GM18867 (cell line): ENCODE measurements around the gene LAD1.

ENCODE experiments used
- ATAC-seq: cut with Tn5 transposase; IDR thresholded peaks from one replicate; pipeline ENCODE4 v1.9.1; 2021; ENCODE audit warnings: mild to moderate bottlenecking, moderate library complexity; ENCODE audit not compliant: unreplicated experiment

Gene LAD1, protein sequence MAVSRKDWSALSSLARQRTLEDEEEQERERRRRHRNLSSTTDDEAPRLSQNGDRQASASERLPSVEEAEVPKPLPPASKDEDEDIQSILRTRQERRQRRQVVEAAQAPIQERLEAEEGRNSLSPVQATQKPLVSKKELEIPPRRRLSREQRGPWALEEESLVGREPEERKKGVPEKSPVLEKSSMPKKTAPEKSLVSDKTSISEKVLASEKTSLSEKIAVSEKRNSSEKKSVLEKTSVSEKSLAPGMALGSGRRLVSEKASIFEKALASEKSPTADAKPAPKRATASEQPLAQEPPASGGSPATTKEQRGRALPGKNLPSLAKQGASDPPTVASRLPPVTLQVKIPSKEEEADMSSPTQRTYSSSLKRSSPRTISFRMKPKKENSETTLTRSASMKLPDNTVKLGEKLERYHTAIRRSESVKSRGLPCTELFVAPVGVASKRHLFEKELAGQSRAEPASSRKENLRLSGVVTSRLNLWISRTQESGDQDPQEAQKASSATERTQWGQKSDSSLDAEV

DNA sequence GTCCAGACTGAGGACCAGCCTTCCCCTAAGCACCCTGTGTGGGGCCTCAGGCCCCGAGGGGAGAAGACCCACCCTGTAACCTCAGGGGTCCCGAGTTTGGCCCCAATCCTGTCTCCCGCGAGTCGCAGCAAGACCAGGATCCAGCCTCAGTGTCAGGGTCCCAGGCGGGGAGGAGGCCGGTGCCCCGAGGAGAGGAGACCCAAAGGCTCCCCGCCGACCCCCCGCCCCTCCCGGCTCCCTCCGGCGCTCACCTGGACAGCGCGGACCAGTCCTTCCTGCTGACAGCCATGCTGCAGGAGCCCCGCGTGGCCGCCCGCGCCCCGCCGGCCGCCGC is at the start of gene LAD1:
Gene LAD1, minus strand, starts transcription at position 307 of the 334 bp plus-strand sequence. Its CDS starts 18 bp downstream, at position 289.
- no peak for ATAC-seq

DNA sequence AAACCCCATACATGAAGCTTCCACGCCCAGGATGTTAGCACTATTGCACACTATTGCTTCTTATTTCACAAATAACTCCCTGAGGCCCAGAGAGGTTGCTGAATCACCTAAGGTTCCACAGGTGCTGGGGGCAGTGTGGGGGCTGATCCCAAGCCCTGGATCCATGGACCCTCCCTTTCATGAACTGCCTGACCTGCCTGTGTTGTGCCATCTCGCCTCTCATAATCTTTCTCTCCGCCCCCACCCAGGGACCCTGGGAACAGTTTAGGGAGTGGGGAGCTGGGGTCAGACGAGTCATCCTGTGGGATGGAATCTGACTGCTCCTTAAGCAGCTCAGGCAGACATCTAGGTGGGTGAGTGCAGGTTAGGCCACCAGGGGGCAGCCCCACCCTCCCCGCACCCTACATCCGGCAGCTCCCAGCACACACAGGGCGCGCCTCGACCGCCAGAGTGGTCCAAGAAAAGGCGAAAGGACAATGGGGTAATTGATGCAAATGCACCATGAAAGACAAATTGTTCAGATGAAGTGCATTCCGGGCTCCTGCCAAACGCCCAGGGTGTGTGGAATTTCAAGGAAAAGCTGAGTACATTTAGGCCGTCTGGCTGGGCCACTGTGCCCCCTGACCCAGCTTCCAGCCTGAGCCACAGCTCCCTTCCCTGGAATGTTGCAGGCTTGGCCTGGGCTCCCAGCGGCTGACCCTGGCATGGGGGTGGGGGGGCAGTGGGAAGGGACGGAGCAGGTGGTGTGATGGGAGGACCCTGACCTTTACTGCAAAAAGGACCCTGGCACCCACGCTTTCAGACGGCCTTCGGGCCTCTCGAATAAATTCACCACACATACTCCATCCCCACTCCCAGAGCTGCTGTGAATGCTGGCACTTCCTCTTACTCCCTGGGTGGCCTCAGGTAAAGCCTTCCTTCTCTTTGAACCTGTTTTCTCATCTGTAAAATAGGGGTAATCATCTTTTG is 49.1 kb upstream of the LAD1 start:
- peak; percentile 72 for ATAC-seq

DNA sequence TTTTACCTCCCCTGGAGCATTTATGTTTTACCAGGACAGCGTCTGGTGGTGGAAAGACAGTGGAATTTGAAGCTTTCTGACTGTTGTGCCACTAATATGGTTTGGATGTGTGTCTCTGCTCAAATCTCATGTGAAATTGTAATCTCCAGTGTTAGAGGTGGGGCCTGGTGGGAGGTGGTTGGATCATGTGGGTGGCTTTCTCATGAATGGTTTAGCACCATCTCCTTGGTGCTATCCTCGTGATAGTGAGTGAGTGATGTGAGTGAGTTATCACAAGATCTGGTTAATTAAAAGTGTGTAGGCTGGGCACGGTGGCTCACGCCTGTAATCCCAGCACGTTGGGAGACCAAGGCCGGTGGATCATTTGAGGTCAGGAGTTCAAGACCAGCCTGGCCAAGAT is 46.2 kb upstream of the LAD1 start:
- ATAC-seq: no peak

DNA sequence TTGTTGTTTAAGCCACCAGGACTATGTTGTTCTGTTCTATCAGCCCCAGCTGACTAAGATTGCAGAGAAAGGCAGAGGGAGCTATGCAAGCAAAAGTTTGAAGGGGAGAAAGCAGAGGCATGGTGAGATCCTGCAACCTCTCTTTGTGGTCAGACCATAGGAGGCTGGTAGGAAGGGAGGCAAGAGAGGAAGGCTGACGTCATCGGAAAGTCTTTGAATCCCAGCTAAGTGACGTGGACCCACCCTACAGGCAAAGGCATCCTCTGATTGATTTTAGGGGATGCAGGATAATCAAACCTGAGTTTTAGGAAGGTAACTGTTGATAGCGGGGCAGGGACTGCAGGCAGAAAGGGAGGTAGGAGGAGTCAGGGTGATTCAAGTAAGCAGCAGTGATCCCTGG is 45.7 kb upstream of the LAD1 start:
- ATAC-seq: no peak

DNA sequence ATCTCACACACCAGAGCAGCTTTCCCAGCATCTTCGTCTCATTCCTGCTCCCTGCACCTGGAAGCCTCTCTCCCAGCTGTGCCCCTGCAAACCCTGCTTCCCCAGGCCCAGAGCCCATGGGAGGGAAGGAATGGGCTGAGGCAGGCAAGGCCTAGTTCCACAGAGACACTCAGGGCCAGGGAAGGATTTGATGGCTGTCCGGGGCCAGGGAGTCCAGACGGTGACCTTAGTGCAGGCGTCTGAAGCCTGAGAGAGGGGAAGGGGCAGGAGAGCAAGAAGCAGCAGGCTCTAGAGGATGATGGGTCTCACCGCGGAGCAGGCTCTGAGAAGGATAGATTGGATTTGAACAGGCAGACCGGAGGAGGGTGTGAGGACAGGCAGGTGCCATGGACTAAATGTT is 44.6 kb upstream of the LAD1 start:
- ATAC-seq: no peak

DNA sequence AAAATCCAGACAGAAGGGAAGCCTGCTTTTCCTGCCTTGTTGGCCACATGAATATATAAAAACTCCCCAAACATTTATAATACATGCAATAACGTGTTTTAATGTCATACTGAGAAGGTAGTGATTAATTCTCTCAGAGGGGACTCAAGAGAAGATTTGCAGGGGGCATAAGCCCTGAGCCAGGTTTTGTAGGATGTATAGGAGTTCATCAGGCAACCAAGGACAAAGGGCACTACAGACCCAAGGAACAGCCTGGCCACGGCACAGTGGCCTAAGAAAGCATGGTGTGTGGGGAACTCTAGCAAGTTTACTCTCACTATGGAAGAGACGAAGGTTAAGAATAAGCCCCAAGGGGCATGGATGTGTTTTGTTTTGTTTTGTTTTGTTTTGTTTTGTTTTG is 37.8 kb upstream of the LAD1 start:
- ATAC-seq: no peak

DNA sequence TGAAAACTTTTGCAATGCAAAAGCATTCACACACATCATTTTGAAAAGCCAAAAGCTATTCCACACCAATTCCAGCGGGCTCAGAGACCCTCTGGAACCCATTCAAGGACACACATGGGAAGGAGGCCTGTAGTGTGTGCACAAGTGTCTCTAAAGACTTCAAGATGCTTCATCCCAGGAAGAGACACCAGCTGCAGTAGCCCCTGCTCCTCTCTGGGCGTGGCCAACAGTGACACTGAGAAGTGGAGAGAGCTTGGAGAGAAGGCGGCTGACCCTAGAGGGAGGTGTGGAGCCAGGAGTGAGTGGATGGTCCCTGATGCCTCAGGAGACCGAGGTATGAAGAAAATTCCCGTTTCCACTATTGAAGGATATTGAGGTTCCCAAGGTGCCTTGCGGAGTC is 37.3 kb upstream of the LAD1 start:
- no peak for ATAC-seq

DNA sequence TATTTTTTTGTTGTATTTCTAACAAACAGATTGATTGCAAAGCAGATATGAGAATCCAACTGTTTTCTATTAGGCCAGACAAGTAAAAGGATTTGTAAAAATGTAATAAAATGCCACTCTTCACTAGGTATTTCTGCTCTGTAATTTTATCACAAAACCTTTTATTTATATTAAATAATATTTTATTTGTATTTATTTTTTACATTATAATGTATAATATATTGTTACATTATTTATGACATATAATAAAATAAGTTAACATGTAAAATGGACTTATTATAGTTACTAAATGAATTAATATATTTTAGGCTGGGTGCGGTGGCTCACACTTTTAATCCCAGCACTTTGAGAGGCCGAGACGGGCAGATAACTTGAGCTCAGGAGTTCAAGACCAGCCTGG is 35.1 kb upstream of the LAD1 start:
- no peak for ATAC-seq

DNA sequence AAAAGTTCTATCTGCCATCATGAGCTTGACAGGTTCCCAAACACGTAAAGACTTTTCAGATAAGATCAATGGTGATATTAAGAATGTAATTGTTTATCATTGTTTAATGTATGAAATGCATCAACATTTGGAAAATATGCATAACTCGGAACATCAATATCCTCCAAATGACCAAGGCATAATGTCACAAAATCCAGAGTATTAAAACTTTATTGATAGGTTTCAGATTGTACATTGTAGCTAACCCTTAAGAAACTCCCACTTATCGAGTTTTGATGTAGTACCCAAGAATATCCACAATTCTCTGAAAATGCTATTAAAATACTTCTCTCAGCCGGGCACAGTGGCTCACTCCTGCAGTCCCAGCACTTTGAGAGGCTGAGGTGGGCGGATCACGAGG is 34.5 kb upstream of the LAD1 start:
- ATAC-seq: no peak

DNA sequence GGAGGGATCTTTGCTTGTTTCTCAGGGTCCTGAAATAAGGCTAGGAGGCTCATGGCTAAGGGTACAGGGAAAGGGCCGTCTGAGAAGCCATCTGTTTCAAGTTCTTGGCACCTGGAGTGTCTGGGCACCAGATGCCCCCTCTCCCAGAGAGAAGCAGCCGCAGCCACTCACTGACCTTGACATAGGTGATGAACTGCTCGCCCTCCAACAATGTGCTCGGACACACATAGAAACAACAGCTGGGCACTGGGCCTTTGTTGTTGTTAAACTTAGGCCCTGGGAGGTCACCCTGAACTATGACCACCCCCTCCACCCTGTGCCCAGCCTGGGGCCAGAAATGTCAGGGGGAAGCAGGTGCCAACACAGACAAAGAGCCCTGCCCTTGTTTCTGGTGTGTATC is 31.7 kb upstream of the LAD1 start:
- no peak for ATAC-seq

DNA sequence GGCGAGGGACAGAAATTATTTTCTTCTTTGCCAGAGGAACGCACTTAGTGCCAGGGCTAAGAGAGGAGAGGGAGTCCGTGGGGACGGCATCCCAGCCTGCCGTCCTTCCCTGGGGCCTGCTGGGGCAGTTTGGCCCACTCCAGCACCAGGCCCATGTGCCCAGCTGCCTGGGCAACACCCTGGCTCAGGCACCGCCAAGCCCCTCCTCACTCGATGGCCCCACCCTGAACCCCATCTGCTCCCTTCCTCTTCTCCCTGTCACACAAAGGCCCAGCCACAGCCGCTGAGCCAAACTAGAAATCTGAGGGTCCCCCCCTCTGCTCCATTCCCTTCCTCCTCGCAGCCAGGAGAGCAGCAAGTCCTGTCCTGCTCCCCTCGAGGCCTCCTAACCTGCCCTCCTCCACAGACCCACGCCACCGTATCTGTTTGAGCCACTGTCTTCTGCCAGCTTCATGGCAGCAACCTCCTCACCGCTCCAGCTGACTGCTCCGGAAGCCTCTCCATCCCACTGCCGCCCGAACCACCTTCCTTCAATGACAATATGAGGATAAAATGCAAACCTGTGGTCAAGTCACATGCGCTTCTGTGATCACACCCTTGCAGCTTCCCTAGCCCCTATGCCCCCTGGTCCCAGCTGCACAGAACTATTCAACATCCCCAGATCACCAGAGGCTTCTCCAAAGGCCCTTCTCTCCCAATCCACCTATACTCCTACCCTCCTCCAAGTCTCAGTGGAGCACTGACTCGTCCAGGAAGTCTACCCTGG is 30.8 kb upstream of the LAD1 start:
- ATAC-seq: no peak

DNA sequence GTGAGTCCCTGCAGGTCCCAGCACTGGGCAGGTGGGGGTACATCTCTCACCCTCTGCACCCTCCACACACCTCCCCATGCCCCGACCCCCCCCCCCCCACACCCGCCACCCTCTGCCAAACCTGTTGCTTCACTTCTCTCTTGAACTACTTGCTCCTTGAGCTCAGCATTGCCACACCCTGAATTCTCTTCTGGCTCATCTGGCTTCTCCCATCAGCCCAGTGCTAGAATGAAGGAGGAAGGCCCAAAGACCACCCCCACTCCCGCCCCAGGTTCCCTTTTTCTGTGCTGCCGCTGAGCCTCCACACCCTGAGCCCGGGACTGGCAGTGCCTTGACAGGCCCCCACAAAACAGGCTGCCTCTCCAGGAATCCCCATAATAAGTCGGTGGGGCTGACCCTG is 28.8 kb upstream of the LAD1 start:
- ATAC-seq: no peak

DNA sequence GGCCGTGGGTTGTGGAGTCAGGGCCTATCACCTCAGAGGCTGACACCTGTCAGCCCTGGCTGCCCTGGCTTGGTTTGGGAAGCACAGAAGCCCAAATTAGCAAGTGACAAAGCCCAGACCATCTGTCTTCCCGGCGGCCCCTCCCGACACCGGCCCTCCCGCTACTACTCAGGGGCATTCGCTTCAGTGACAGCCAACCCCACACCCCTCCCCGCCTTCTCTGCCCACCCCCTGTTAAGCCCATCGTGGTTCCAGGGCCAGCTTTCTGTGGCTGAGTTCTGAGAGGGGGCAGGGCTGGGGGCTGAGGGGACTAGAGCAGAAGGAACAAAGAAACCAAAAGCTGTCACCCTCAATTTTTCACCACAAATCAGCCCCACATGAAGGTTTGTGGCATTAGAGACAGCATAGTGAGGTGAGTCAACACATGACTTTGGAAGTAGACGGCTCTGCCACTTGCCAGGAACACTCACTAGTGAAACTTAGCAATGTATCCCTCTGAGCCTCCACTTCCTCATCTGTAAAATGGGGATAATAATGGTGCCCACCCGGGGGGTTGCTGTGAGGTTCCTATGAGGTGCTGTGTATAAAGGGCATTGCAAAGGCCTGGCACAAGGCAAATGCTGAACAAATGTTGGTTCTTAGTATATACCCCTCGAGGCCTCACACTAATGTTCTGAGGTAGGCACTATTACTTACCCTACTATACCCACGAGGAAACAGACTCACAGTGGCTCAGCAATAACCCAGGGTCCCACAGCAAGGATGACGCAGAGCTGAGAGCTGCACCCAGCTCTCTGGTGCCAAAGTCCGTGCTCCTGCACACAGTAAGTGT is 27.6 kb upstream of the LAD1 start:
- ATAC-seq: no peak

DNA sequence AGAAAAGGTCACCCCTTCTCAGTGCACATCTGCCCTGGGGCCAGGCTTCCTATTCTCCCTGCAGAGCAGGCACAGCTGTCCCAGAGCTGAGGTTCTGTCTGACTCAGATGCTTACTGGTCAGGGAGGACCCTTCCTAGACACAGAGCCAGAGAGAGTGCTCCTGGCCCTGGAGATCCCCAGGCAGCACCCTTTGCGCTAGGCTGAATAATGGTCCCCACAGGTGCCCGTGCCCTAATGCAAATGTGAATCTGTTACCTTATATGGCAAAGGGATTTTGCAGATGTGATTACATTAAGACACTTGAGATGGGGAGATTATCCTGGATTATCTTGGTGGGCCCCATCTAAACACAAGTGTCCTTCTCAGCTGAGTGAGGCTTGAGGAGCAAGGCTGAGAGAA is 25.0 kb upstream of the LAD1 start:
- no peak for ATAC-seq

DNA sequence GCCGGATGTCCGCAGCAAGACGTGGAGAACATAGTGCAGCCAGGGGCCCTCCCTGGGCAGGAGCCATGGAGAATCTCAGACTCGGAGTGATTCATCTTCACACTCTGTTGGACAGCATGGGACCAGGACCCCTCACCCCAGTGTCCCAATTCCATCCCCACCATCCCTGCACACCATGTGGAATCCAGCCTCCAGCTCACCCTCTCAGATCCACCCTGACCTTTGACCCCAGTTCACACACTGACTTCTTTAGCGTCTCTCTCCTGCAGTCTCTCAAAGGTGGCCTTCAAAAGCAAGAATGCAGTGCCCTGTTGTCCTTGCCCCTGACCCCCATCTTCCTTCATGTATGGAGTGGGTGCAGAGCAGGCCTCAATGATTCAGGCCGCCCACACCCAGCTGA is 24.5 kb upstream of the LAD1 start:
- no peak for ATAC-seq

DNA sequence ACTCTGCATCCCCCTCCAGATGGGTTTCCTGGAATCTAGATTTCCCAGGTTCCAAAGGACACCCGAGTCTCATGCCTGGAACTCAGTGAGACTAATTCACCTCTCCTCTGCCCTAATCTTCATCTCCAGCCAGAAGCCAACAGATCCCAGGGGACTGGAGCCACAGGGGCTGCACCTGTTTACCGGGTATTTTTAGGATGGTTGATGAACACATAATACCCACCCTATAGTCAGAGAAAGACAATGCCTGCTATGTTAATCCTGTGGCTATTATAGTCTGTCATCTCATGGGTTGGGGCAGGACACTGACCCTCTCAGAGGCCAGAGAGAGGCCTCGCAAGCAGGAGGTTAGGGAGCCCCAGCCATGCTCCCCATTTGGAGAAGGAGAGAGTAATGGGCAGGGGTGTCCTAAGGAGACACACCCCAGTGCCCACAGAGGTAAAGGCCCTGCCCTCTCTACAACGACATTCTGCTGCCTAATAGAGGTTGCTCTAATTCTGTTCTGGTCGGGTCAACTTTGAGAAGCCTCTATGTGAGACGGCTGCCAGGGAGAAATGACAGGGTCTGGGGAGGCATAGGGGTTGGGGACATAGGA is 23.4 kb upstream of the LAD1 start:
- ATAC-seq: no peak

DNA sequence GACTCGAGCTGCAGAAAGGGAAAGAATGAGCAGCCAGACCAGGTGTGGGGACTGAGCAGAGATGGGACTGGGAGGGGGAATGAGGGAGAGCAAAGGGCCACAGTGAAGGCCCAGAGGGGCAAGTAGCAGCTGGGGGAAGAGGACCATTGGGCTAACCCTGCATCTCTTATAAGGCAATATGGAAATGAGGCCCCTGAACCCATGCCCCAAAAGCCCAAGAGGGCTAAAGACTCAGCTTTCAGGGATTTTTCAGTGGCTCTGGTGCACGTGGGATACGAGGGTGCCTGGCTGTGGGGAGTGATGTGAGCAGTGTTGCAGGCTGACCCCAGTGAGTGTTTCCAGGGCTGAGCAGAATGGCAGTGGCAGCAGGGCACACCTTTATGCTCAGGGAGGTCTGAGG is 22.9 kb upstream of the LAD1 start:
- no peak for ATAC-seq

DNA sequence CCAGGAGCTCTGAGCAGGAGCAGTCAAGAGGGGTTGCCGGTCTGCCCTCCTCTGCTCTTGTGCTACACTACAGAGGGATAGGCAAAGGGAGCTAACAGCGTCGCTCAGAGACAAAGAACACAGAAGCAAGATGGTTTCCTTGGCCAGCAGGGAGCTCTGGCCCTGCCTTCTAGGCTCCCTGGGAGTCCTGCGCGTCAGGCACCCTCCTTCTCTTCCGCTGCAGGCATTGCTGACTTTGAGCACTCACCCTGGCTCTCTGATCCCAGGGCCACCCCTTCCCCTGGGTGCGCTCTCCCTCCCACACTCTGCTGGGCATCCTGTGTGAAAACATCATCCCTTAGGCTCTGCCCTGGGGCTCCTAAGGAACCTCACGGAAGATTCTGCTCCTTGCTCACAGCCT is 21.9 kb upstream of the LAD1 start:
- no peak for ATAC-seq

DNA sequence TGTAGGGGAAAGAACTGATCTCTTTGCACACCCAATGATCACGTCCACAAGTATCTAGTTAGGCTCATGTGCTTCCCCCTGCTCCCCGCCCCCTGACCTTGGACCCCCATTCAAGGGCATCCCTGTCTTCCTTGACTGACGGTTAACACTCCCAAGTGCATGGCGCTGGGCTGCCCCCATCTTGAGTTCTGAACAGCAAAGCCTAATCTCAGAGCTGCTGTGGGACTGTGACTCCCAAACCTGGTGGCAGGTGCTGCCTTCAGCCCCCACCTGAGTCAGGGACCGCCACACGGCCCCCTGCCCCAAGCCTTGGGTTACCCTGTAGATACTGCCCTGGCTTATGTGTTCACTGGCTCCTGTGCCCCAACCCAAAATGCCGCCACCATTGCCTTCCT is 21.5 kb upstream of the LAD1 start:
- no peak for ATAC-seq
